IPS-NIHi11 (cell line): ENCODE data around the gene NFIX.

Source experiments
- DNase-seq: peaks from one replicate; pipeline ENCODE4 v3.0.0; 2012; ENCODE audit warnings: mixed read lengths, low spot score

The NFIX gene

DNA sequence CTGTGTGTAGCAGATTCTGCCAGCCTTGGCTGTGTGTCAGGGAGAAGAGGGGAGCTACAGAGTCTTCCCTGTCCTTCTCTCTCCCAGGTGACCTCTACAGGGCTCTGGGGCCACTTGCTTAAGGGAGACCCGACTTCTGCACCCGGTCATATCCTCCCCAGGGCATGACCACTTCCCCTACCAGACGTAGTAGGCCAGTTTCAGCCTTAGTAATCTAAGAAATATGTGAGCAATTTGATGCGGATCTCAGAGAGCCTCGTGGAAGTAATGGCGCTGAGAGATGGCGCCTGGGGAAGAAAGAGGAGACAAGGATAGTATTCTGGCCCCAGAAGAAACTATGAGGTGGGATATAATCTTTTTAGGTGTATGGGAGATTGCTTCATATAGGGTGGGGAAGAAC lies 41.9 kb downstream of the NFIX start:
- no peak for DNase-seq

DNA sequence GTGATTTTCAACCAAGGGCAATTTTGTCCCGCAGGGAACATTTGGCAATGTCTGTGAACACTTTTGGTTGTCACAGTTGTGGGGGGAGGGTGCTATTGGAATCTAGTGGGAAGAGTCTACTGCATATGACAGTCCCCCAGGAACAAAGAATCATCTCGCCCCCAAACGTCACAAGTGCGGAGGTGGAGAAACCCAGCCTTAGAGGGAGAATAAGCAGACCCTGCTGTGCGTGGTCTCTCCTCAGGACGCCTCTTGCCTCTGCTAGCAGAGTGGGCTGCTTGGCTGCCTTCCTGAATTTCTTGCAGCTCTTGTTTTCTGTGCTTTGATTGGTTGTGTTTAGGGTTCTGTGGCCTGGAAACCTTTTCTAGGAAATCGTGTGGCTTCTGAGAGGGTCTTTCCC lies 42.5 kb downstream of the NFIX start:
- no peak for DNase-seq

DNA sequence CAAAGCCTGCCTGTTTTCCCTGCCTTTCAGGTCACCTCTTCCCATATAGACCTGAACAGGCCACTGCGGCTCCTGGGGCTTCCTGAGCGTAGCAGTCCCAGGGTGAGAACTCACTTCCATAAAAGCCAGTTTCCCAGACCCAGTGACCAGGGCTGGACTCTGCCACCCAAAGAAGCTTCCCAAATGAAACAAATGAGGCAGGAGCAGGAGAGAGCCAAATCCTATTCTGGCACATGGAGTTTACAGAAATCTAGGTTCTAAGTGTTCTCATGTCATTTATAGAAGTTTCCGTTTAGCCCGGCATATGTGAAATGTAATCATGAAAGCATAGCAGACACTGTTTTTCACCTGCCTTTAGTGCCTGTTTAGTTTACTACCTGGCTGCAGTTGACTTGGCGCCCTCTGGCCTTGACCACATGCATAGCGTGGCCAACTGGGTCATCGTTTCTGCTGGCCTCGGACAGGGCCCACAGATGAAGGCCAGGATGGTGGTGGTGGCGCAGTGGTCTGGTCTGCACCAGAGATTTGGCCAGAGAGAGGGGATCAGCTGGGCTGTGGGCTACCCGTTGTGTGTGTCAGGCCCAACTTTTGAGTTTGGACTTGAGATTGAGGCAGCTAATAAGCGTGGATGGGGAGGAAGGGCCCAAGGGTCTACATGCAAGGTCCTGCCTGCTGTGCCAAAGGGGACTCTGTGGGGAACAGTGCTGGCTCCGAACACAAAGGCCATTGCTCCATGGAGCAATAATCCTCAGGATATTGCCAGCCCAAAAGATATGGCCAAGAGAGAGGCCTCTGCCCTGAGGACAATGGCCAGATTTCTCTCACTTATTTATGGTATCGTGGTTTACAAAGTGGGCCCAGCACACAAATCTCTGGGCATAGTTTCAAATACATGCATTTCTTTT lies 43.3 kb downstream of the NFIX start:
- no peak for DNase-seq

DNA sequence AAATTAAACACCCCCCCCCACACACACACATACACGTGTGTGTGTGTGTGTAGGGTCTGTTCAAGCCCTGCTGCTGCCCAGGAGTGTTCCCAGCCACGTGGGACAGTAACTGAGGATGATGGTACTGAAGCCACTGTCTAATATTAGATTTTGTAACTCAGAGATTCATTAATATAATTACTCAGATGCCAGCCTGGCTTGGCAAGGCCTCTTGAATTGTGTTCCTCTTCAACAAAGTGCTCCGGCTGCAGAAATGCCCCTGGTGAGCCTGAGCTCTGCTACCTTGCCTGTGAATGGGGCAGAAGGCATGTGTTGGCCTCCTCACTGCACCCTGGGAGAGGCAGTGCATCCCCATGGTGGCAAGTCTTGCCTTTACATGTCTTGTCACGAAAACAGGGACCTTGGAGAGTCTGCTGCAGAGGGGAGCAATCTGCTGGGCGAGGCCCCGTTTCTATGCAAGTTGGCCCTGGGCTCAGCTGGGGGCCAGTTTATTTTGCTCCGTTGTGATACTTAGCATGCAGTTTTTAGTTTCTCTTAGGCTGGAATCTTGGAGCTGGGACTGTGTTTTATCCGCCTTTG lies 44.0 kb downstream of the NFIX start:
- DNase-seq, result no peak

DNA sequence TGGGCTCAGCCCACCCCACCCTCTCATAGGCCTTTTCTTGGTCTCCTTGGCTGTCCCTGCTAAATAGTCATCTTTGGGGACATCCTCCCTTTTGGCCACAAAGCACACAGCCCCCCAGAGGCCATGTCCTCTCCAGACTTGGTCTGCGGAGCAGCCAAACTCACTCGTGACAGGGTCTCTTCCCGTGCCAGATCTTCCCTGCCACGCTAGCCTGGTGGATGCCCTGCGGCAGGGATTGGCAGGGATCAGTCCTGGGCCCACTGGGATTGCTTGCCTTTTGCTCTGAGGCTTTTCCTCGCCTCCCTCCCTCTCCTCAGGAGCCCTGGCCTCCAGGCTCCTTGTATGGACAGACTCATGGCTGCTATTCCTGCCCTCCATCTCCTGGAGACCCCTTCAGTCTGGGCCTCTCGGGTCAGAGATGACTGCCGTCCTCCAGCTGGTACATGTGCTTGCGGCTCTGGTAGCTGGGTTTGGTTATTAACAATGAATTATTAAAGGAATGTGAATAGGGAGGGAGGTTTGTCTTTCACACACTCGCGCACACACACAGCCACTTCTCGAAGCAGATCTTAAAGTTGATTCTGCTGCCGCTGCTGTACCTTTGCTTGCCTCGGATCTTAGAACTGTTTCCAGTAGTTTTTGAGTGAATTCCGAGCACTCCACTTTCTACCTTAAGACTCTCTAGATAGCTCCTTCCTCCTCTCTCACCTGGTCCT lies 45.1 kb downstream of the NFIX start:
- DNase-seq, result no peak

DNA sequence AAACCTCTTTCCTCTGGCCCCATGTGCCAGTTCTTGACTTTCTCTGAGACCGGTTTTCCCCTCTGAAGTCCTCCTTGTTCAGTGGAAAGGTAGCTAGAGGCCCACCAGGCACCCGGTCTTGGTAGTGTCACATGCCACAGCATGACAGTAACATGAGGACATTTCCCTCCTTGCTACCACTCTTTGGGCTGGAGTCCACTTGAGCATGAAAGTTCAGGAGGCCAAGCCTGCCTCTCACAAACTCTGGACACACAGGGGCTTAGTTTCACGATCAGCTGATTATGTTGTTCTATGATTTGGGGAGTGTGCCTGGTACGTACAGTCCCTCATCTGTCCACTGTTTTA lies 45.6 kb downstream of the NFIX start:
- DNase-seq, result no peak

DNA sequence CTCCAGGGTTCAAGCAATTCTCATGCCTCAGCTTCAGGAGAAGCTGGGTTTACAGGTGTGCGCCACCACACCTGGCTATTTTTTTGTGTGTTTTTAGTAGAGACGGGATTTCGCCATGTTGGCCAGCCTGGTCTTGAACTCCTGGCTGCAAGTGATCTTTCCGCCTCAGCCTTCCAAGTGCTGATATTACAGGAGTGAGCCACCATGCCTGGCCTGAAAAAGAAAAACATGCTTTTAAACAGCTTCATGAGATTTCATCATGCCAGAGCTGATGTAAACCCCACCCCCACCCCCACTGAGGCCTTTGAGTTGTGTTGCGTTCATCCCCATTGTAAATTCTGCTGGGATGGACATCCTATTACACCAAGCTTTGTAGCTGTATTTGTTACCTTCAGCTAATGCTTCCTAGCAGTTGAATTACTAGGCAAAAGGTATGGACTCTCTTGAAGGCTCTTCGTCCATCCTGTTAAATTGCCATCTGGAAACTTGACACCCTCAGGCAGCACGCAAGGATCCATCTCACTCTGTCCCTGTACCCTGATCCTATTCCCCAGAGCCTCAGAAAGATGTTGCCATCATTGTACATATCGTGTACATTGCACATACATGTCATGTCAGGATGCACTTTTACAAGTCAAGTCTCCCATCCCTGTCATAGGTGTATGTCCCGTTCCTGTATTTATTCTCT lies 47.3 kb downstream of the NFIX start:
- DNase-seq, result no peak

DNA sequence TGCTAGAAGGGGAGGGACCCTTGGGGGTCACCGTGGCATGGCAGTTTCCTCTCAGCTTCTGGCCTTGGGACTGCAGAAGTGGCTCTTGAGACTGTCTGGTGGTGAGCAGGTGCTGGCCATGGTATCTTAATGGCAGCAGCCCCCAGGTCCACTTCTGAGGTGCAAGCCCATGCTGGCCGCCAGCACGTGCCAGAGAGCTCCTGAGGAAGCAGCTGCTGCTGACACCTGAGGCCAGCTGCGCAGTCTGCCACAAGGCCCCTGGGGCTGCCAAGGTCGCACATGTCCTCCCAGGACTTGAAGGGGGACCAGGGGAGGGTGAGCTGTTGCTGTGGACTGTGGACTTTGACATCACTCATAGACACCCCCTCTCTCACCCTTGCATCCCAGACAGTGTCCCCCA lies 48.0 kb downstream of the NFIX start:
- no peak for DNase-seq

DNA sequence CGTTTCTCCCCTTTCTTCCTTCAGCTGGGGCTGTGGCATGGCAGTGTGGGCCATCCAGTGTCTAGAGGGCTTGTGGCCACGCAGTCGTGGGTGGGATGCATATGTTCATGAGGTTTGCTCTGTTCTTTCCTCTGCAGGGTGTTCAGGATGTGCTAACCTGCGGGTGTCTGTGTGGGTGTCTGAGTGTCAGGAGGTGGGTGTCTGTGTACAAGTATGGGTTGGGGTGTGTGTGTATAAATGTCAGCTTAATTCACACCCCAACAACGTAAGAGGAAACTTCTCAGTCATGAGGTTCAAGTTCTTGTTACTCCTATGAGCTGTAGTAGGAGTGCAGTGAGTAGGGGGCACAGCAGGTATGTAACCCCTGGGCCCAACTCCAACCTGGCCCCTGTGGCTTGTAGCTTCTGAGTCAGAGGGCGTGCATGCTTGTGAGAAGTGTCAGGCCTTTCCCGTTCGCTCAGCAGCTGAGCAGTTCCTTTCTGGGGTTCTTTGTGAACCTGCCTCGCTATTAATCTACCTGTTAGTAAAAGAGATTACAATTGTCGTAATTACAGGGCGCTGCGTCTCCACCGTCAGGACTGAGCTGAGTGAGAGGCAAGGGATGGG lies 49.1 kb downstream of the NFIX start:
- no peak for DNase-seq

DNA sequence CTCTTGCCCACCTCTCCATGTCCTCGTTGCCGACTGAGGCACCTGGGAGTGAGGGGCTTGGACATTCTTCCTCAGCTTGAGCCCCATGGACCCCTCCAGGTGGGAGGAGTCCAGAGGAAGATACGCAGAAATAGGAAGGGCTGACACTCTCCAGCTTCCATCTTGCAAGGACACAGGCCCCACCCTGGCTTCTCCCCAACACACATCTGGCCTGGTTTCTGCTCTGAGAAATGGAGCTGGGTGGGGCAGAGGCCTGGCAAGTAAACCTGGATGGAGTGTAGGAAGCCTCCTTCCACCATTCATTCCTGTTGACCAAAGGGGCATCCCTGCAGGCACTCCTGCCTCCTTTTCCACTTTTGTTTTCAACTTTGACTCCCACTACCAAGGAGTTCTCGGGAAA lies 50.5 kb downstream of the NFIX start:
- no peak for DNase-seq

DNA sequence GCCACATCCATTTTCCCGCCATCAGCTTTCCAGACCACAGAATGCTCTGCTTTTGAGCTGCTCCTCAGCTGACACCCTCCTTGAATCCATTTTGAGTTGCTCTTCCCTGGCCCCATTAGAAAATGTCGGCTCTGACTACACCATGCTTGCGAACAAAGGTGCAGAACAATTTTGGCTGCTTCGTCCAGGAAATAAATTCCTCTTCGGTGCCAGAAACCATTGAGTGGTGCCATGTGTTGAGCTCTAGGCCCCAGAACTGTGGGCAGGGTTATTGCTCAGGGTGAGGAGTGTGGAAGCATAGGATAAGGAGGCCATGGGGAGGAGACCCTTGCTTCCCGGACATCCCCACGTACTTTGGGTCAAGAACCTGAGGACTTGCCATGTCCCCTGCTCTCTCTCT lies 52.1 kb downstream of the NFIX start:
- no peak for DNase-seq

DNA sequence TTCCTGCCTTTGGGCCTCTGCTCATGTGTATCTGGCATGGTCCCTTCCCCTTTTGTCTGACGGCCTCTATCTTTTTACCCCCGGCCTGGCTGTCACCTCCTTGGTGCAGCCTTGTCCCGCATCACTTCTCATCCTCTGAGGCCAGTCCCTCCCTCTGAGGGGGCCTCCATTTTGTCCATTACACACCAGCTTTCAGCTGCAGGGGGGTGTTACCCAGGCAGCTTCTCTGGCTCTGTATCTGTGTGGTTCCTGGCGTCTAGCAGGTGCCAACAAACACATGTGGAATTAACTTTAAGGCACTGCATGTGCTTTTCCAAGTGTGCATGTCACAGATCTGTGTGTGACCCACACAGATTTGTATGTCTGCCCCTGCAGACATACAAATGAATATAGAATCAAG lies 55.0 kb downstream of the NFIX start:
- no peak for DNase-seq

DNA sequence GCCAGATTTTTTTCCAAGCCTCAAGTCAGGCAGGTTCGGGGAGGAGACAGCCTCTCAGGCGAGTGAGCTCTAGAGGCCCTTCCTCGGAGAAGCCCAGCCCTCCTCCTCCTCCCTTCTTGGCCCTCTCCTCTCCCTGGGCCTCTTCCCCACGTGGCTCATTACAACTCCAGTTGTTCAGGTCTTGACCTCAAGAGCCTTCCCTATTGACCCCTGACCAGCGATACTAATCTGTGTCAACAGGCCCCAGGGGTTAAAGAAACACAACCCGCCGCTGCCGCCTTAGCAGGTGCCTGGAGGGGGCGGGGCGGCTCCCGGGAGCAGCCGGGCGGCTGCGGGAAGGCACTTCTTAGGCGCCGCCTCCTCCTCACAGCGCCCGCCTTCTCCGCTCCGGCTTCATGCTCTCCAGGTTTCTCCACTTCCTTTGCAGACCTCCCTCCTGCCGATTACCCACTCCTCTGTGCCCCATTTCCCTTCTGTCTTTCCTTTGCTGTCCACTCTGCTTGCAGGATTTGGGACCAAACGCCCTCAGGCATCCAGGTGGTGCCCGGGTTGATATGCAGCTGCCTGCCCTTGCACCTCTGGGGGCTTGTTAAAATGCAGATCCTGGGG lies 56.4 kb downstream of the NFIX start:
- peak; percentile 90 for DNase-seq

DNA sequence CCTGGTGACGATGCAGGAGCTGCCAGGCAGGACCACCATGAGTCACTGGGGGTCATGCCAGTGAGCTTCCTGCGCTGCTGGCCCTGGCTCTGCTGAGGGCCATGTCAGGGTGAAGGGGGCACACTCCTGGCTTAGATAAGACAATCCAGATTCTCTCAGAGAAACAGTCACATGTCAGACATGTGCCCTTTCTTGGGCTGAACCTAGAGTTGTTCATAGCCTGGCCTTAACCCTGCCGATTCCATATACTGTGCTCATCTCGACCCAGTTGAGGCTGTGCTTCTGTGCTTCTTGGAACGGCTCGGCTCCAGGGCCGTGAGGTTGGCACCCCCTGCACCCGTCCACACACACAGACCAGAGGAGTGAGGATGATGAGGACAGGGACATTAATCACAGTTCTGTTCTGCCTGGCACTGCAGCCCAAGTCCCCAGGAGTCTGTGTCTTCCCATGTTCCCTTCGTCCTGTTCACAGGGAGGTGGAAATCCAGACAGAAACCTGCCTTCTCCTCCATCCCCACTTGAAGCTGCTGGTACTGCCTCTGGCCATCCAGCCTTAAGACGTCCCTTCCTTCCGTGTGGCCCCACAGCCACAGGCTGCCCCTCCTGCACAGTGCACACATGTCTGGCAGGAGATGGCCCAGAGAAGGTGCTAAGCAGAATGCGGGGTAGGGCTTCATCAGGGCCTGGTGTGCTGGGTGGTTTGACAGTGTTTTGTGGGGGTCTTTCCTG lies 57.3 kb downstream of the NFIX start:
- no peak for DNase-seq

DNA sequence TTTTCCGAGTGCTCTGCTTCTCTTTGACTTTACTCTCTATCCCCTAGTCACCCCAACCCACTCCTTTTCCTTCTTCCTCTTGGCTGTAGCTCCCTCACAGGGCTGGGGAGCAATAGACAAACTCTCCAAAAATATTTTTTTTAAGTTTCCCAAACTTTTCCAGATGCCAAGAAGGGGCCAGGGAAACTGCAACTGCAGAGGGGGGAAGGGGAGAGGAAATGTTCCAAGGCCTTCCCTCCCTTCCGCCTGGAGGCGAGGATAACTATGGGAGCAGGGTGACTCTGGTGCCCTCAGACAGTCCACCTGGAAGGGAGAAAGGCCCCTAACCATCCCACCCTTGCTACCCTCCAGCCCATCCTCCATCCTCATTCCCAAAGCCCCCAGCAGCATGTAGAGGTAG lies 58.0 kb downstream of the NFIX start:
- DNase-seq, result no peak

DNA sequence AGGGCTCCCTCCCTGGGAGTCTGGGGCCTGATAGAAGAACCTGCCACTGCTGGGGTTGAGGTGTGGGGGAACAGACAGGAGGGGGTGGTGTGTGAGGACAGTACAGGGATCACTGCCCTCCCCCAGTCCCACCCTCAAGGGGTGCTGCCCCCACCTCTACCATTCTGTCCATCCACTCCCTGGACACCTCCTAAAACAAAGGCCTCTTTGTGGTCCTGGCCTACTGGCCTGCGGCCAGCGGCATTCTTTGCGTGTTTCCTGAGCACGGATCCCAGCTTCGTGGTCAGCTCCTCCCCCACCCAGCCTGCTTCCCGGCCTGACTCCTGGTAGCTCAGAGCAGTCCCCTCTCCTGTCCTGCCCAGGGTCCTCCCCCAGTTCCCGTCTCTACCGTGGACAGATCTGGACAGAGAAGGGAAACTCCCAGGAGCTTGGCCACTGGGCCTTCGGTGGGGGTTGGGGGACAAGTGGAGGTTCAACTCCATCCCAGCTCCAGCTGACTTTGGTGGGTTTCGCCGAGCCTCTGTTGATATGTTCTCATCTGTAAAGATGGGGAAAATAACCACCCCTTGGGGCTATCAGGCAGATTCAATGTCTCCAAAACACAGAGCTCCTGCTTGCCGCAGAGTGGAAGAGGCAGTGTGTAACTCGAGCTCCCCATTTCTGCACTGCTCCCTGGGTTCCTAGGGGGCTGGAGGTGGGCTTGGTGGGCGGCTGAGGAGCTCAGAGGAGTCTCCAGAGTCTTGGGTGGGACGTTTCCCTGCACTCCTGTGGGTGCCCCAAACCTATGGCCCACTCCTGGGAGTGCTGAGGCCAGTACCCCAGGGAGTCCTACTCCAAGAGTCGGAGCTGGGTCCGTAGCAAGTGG lies 58.7 kb downstream of the NFIX start:
- no peak for DNase-seq

DNA sequence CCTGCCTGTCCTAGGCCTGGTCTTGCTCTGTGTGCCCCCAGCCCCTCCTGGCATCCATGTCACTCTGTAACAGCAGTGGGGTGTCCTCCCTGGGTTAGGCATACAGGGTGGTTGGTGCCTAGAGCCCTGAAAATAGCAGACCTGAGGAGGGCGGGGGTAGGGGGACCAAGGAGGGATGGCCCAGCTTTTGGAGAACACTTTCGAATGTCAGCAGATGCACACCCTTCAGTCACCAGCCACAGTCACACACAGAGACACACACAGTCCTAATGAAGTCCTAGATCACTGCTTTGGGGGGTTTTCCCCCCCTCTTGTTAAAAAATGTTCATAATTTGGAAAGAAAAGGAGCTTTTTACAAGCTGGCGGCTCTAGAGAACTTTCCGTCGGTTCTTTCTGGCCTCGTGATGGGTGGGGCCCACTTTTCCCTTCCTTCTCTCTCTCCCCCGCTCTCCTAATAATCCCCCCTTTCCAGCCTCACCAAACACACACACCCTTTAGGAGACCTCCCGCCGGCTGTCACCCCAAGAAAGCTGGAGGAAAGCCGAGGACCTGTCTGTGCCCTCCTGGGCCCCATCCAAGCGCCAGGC lies 59.4 kb downstream of the NFIX start:
- no peak for DNase-seq

DNA sequence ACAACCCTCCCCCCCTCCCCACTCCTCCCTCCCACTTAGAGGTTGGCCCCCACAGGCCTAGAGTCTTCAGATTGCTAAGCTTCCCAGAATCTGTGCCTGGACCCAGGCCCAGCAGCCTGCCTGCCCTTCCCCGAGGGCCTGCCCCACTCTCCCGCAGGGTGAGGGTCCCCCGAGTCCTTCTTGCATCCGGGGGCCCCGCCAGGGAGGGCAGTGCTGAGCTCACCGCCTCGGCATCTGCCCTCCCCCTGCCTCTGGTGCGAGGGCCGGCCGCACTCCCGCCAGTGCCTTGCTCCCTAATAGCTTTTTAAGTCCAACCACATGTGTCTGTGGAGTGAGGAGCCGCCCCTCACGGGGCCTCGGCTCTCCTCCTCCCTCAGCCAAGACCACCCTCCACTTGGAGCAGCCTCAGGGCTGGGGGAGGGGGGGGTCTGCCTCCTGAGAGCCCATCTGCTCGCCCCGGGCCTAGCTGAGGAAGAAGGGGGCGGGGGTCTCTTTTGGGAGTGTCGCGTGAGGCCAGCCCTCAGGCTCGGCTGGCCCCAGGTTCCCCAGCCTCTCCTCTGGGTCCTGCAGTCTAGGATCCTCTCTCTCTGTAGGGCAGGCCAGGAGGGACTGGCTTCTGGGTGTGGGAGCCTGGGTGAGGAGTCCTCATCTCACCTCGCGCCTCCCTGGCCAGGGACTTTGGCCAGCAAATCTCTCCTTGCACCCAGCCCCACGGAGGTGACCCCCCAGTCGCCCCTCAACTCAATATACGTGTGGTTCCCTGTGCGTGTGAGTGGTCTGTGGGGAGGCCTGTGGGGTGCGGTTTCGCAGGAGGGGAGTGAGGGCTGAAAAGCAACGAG lies 60.2 kb downstream of the NFIX start:
- DNase-seq, result peak; percentile 62
